Measurements from ENCODE around the gene PRM2. TPM values are rescaled to one million over a fixed set of nuclear protein-coding genes. Genes with fewer than 3 reads are reported as not detected.

PRM2 gene
- total and polyA plus RNA-seq, 2 donors (not counting 1 experiment from before 2014, with no cell fraction given) = not detected

DNA sequence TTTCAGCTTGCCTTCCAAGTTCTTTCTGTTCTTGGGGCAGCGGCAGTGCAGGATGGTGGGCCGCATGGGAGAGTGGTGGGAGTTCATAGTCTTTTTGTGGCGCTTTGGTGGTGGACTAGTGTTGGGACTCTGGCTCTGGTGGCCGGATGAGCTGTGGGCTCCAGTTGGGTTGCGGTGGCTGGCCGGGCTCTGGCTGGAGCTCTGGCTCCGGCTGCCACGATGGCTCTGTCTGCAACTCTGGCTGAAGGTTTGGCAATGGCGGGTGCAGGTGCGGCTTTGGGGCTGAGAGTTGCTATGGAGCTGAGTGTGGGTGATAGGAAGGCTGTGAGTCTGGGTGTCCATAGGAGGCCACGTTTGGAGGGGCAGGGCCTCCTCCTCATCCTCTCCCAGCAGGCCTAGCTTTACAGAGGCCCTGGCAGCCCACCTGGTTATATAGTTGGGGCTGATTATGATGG lies 7.3 kb downstream of the PRM2 start, which contains the start of gene TNP2:
TNP2 (minus strand) TSS at position 405 of the 455 bp plus-strand sequence; CDS start at position 342, 63 bp downstream.
- H3K9ac ChIP-seq (ENCODE audit: insufficient read depth, low read length) = no peak within 1 kb of the TSS

DNA sequence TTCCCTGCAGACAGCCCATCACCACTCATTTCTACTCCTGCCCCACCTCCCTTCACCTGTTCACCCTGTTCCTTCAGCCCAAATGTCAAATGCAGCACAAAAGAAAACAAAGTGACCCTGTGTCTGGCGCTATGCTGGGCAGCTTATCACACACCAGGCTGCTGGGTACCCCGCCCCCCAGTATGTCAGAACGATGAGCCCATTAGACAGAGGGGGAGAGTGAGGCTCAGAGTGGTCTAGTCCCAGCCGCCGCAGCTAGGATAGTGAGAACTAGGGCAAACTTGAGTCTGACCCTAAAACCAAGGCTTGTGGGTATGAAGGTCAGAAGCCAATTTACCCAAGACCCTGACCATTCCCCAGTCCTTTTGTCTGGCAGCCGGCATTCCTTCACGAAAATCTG lies 11.2 kb downstream of the PRM2 start:
- H3K4me1 ChIP-seq (ENCODE audit: control insufficient read depth, extremely low read depth, insufficient read depth, low read length) = no peaks in the 10 kb centered on the region
- no peaks in the 10 kb centered on the region for H3K9me3 ChIP-seq (ENCODE audit: control insufficient read depth, insufficient read depth, low read depth, low read length)
- H3K27ac ChIP-seq (ENCODE audit: insufficient read depth, low read length) = no peak overlapping the region
- no peak for DNase-seq (ENCODE audit: low read depth in 2 of 2)
- no peak overlapping the region for H3K9ac ChIP-seq (ENCODE audit: insufficient read depth, low read length)
- no peak overlapping the region for H2AFZ ChIP-seq (ENCODE audit: low read length)
- no peaks in the 10 kb centered on the region for H4K20me1 ChIP-seq (ENCODE audit: control insufficient read depth, extremely low read depth, insufficient read depth, low read length)
- H3K79me2 ChIP-seq (ENCODE audit: control insufficient read depth, insufficient read depth, low read length) = no peaks in the 10 kb centered on the region
- no peak overlapping the region for H3K4me3 ChIP-seq (replicated peaks in 1 of 4; ENCODE audit: control extremely low read depth in 1 of 4, insufficient read depth in 1 of 4, low read depth in 3 of 4, low read length in 4 of 4)
- H3K36me3 ChIP-seq (ENCODE audit: control insufficient read depth, insufficient read depth, low read length) = no peaks in the 10 kb centered on the region
- no peak overlapping the region for H3K4me2 ChIP-seq (ENCODE audit: extremely low read depth, insufficient read depth, low read length)
- H3K27me3 ChIP-seq (ENCODE audit: control insufficient read depth, insufficient read depth, low read length) = no peaks in the 10 kb centered on the region
- no peak for TF ChIP-seq EZH2 (IDR thresholded peaks at IDR 0.05; ENCODE audit: low read length, missing control alignments)
- TF ChIP-seq, protein P1, sequence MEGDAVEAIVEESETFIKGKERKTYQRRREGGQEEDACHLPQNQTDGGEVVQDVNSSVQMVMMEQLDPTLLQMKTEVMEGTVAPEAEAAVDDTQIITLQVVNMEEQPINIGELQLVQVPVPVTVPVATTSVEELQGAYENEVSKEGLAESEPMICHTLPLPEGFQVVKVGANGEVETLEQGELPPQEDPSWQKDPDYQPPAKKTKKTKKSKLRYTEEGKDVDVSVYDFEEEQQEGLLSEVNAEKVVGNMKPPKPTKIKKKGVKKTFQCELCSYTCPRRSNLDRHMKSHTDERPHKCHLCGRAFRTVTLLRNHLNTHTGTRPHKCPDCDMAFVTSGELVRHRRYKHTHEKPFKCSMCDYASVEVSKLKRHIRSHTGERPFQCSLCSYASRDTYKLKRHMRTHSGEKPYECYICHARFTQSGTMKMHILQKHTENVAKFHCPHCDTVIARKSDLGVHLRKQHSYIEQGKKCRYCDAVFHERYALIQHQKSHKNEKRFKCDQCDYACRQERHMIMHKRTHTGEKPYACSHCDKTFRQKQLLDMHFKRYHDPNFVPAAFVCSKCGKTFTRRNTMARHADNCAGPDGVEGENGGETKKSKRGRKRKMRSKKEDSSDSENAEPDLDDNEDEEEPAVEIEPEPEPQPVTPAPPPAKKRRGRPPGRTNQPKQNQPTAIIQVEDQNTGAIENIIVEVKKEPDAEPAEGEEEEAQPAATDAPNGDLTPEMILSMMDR (conservative IDR thresholded peaks at IDR 0.05 in 1 of 2, IDR thresholded peaks at IDR 0.05 in 1 of 2; ENCODE audit: low read depth in 1 of 2, low read length in 2 of 2) = no peak

More for the DNA sequence above, 7.3 kb downstream of the PRM2 start, which contains the start of gene TNP2:
- Histone ChIP-seq H3K4me3 (replicated peaks in 1 of 4; ENCODE audit: control extremely low read depth in 1 of 4, insufficient read depth in 1 of 4, low read depth in 3 of 4, low read length in 4 of 4) (no peak within 1 kb of the TSS), H3K9me3 (ENCODE audit: control insufficient read depth, insufficient read depth, low read depth, low read length) (no peaks in the 10 kb centered on the region), H3K27ac (ENCODE audit: insufficient read depth, low read length) (no peak within 1 kb of the TSS), H3K27me3 (ENCODE audit: control insufficient read depth, insufficient read depth, low read length) (no peaks in the 10 kb centered on the region), H3K4me2 (ENCODE audit: extremely low read depth, insufficient read depth, low read length) (no peak within 1 kb of the TSS), H3K4me1 (ENCODE audit: control insufficient read depth, extremely low read depth, insufficient read depth, low read length) (no peaks in the 10 kb centered on the region), H3K79me2 (ENCODE audit: control insufficient read depth, insufficient read depth, low read length) (no peaks in the 10 kb centered on the region), H3K36me3 (ENCODE audit: control insufficient read depth, insufficient read depth, low read length) (no peaks in the 10 kb centered on the region), H2AFZ (ENCODE audit: low read length) (no peak within 1 kb of the TSS), H4K20me1 (ENCODE audit: control insufficient read depth, extremely low read depth, insufficient read depth, low read length) (no peaks in the 10 kb centered on the region)
- DNase-seq (ENCODE audit: low read depth in 2 of 2) = no peak
- TF ChIP-seq EZH2 (IDR thresholded peaks at IDR 0.05; ENCODE audit: low read length, missing control alignments) = no peak
- TF ChIP-seq, protein P1 (conservative IDR thresholded peaks at IDR 0.05 in 1 of 2, IDR thresholded peaks at IDR 0.05 in 1 of 2; ENCODE audit: low read depth in 1 of 2, low read length in 2 of 2) = no peak

DNA sequence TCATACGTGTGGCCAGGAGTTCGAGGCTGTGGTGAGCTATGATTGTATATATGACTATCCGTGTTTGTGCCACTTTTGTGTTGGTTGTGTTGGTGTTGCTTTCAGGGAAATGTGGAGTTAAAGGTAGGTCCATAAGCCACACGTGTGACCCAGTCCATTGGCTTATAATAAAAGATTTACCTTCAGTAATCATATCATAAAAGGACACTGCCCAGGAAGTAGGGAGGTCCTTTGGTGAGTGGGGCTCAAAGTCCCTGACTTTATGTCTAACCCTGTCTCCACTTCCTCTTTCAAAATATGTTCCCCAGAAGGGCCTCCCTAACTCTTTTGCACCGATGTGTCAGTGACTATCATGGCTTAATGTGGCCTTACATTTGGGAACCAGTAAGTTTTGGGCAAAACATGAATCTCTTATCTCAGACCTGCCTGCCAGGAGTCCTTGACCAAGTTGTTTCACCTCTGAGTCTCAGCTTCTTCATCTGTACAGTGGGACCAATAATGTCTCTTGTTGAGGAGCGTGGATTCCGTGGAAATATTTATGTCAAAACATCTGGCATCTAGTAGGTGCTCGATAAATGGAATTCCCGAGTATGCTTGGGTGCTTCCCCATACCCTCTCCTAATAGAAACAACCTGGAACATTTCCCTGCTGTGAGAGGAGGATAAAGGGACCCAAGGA lies 12.0 kb downstream of the PRM2 start:
- Histone ChIP-seq H3K36me3 (ENCODE audit: control insufficient read depth, insufficient read depth, low read length) (no peaks in the 10 kb centered on the region), H3K9ac (ENCODE audit: insufficient read depth, low read length) (no peak overlapping the region), H4K20me1 (ENCODE audit: control insufficient read depth, extremely low read depth, insufficient read depth, low read length) (no peaks in the 10 kb centered on the region), H3K27ac (ENCODE audit: insufficient read depth, low read length) (no peak overlapping the region), H3K4me2 (ENCODE audit: extremely low read depth, insufficient read depth, low read length) (no peak overlapping the region), H3K4me3 (replicated peaks in 1 of 4; ENCODE audit: control extremely low read depth in 1 of 4, insufficient read depth in 1 of 4, low read depth in 3 of 4, low read length in 4 of 4) (no peak overlapping the region), H2AFZ (ENCODE audit: low read length) (no peak overlapping the region), H3K9me3 (ENCODE audit: control insufficient read depth, insufficient read depth, low read depth, low read length) (no peaks in the 10 kb centered on the region), H3K79me2 (ENCODE audit: control insufficient read depth, insufficient read depth, low read length) (no peaks in the 10 kb centered on the region), H3K27me3 (ENCODE audit: control insufficient read depth, insufficient read depth, low read length) (no peaks in the 10 kb centered on the region), H3K4me1 (ENCODE audit: control insufficient read depth, extremely low read depth, insufficient read depth, low read length) (no peaks in the 10 kb centered on the region)
- TF ChIP-seq, protein P1 (conservative IDR thresholded peaks at IDR 0.05 in 1 of 2, IDR thresholded peaks at IDR 0.05 in 1 of 2; ENCODE audit: low read depth in 1 of 2, low read length in 2 of 2) = no peak
- no peak for TF ChIP-seq EZH2 (IDR thresholded peaks at IDR 0.05; ENCODE audit: low read length, missing control alignments)
- DNase-seq (ENCODE audit: low read depth in 2 of 2) = no peak

All from fibroblast of lung (primary cell).